HT-29 (cell line): Measurements from ENCODE around the gene WNT8A. TPM values are rescaled to one million over a fixed set of nuclear protein-coding genes. Genes with fewer than 3 reads are reported as not detected.

Source experiments
- DNase-seq: peaks from one replicate; pipeline ENCODE4 v3.0.0-alpha.2; 2015; ENCODE audit warnings: low spot score
- total RNA-seq: library from RNA; depleted of rRNA; stranded (reverse); fragments of >200 nt; shearing (Covaris generic); gene quantifications from 2 replicates; pipeline ENCODE4 v1.2.3, GENCODE V29; 2014

The WNT8A gene
- total RNA-seq, 1 experiment from 2014 or later, result not detected

- DNase-seq, result no peak
Observed at GRCh38 chr5:138082033-138082432, 1.8 kb upstream of the WNT8A start.

GRCh38 chr5:138091685-138092084, 7.9 kb downstream of the WNT8A start:
- no peak for DNase-seq

GRCh38 chr5:138092301-138092700, 8.5 kb downstream of the WNT8A start:
- DNase-seq, result no peak

GRCh38 chr5:138093036-138093435, 9.2 kb downstream of the WNT8A start:
- DNase-seq, result no peak

GRCh38 chr5:138095100-138095907, 11.5 kb downstream of the WNT8A start:
- no peak for DNase-seq

GRCh38 chr5:138096363-138096762, 12.5 kb downstream of the WNT8A start:
- DNase-seq, result no peak

- no peak for DNase-seq
Observed at GRCh38 chr5:138096997-138097828, 13.4 kb downstream of the WNT8A start.

- no peak for DNase-seq
Observed at GRCh38 chr5:138102454-138103318, 18.9 kb downstream of the WNT8A start.

- DNase-seq, result no peak
Observed at GRCh38 chr5:138103319-138103637, 19.4 kb downstream of the WNT8A start.

GRCh38 chr5:138105709-138106108, 21.9 kb downstream of the WNT8A start:
- DNase-seq, result no peak

- no peak for DNase-seq
Observed at GRCh38 chr5:138107213-138107612, 23.4 kb downstream of the WNT8A start.

GRCh38 chr5:138109463-138110265, 25.8 kb downstream of the WNT8A start:
- DNase-seq, result no peak

- DNase-seq, result no peak
Observed at GRCh38 chr5:138110266-138110963, 26.6 kb downstream of the WNT8A start.

- DNase-seq, result no peak
Observed at GRCh38 chr5:138111181-138111580, 27.3 kb downstream of the WNT8A start.

- DNase-seq, result no peak
Observed at GRCh38 chr5:138111937-138112336, 28.1 kb downstream of the WNT8A start.

- no peak for DNase-seq
Observed at GRCh38 chr5:138115254-138115653, 31.4 kb downstream of the WNT8A start.

GRCh38 chr5:138128334-138128733, 44.5 kb downstream of the WNT8A start:
- DNase-seq, result no peak

GRCh38 chr5:138129347-138129746, 45.5 kb downstream of the WNT8A start:
- DNase-seq, result no peak

- no peak for DNase-seq
Observed at GRCh38 chr5:138132543-138132942, 48.7 kb downstream of the WNT8A start.
